HAP-1 (cell line): ENCODE measurements around the gene CFAP251.

ENCODE experiments used
- DNase-seq, 2 experiments: peaks; one replicate each; pipeline ENCODE4 v3.0.0-alpha.2; 2016 to 2020; ENCODE audit warnings: low spot score in 2 of 2
- H3K27me3 ChIP-seq: fragments of 250-450 bp; sonication (Bioruptor Pico); 2 replicates; pipeline ENCODE4 v1.5.1; 2020; ENCODE audit warnings: low read depth, mild to moderate bottlenecking, moderate library complexity
- H3K36me3 ChIP-seq: fragments of 250-450 bp; sonication (Bioruptor Pico); replicated peaks from 2 replicates; pipeline ENCODE4 v1.5.1; 2020; ENCODE audit warnings: mild to moderate bottlenecking
- H3K4me1 ChIP-seq: fragments of 250-450 bp; sonication (Bioruptor Pico); 2 replicates; pipeline ENCODE4 v1.5.1; 2020; ENCODE audit warnings: mild to moderate bottlenecking
- H3K4me3 ChIP-seq: fragments of 250-450 bp; sonication (Bioruptor Pico); 2 replicates; pipeline ENCODE4 v1.5.1; 2020; ENCODE audit warnings: mild to moderate bottlenecking, moderate library complexity
- H3K9me3 ChIP-seq: fragments of 250-450 bp; sonication (Bioruptor Pico); 2 replicates; pipeline ENCODE4 v1.5.1; 2020; ENCODE audit warnings: mild to moderate bottlenecking, moderate library complexity
- in situ Hi-C: fragments of 300-500 bp; cut with MboI; formaldehyde crosslinking; loops from 3 replicates; pipeline ENCODE4 v1.14.3; 2020; ENCODE audit warnings: low sequenced_read_pairs, inconsistent platforms, mixed read lengths

The CFAP251 gene

GRCh38 chr12:122022393-122023338 lies 104.3 kb downstream of the CFAP251 start:
- H3K9me3 ChIP-seq: 0 out of 2 replicates have a peak, but pooled peaks cover 2% of the 10 kb centered on the region
- no peaks in the 10 kb centered on the region for H3K36me3 ChIP-seq
- peak overlapping the region; percentile 46 for H3K4me3 ChIP-seq
- H3K27me3 ChIP-seq: no peaks in the 10 kb centered on the region
- in situ Hi-C loops: no loop called here
- H3K4me1 ChIP-seq: peaks cover 16% of the 10 kb centered on the region
- DNase-seq: peak in 1 of 2 experiments; percentile 51

- Histone ChIP-seq H3K9me3 (no peaks in the 10 kb centered on the region), H3K36me3 (no peaks in the 10 kb centered on the region), H3K4me3 (peak overlapping the region; percentile 46), H3K4me1 (peaks cover 16% of the 10 kb centered on the region), H3K27me3 (no peaks in the 10 kb centered on the region)
- in situ Hi-C loops: no loop called here
- DNase-seq: peak; percentile 34 to 63
Measured at GRCh38 chr12:122023339-122024131, 105.1 kb downstream of the CFAP251 start.

GRCh38 chr12:122024132-122024785 lies 105.9 kb downstream of the CFAP251 start:
- H3K4me3 ChIP-seq: peak overlapping the region; percentile 46
- H3K36me3 ChIP-seq: no peaks in the 10 kb centered on the region
- DNase-seq: peak in 1 of 2 experiments; percentile 18
- in situ Hi-C loops: no loop called here
- H3K27me3 ChIP-seq: no peaks in the 10 kb centered on the region
- no peaks in the 10 kb centered on the region for H3K9me3 ChIP-seq
- H3K4me1 ChIP-seq: peaks cover 16% of the 10 kb centered on the region

- in situ Hi-C loops: no loop called here
- no peaks in the 10 kb centered on the region for H3K27me3 ChIP-seq
- peaks cover 10% of the 10 kb centered on the region for H3K4me1 ChIP-seq
- H3K9me3 ChIP-seq: no peaks in the 10 kb centered on the region
- H3K36me3 ChIP-seq: no peaks in the 10 kb centered on the region
- no peak overlapping the region for H3K4me3 ChIP-seq
- DNase-seq: no peak
Measured at GRCh38 chr12:122026706-122027333, 108.4 kb downstream of the CFAP251 start.

- DNase-seq: no peak
- Histone ChIP-seq H3K27me3 (no peaks in the 10 kb centered on the region), H3K4me1 (peaks cover 7% of the 10 kb centered on the region), H3K9me3 (no peaks in the 10 kb centered on the region), H3K4me3 (no peak overlapping the region), H3K36me3 (peaks cover 3% of the 10 kb centered on the region; the same call in 1 of the 2 replicates)
- in situ Hi-C loops: no loop called here
Measured at GRCh38 chr12:122028165-122028904, 109.9 kb downstream of the CFAP251 start.

GRCh38 chr12:122028905-122029560 lies 110.6 kb downstream of the CFAP251 start:
- no peak for DNase-seq
- no peaks in the 10 kb centered on the region for H3K9me3 ChIP-seq
- in situ Hi-C loops: no loop called here
- no peaks in the 10 kb centered on the region for H3K27me3 ChIP-seq
- no peak overlapping the region for H3K4me3 ChIP-seq
- H3K36me3 ChIP-seq: peaks cover 3% of the 10 kb centered on the region; the same call in 1 of the 2 replicates
- H3K4me1 ChIP-seq: peaks cover under 1% of the 10 kb centered on the region

GRCh38 chr12:122029620-122030423 lies 111.4 kb downstream of the CFAP251 start:
- in situ Hi-C loops: no loop called here
- Histone ChIP-seq H3K4me1 (no peaks in the 10 kb centered on the region), H3K4me3 (no peak overlapping the region), H3K36me3 (peaks cover 3% of the 10 kb centered on the region; the same call in 1 of the 2 replicates), H3K9me3 (no peaks in the 10 kb centered on the region), H3K27me3 (no peaks in the 10 kb centered on the region)
- no peak for DNase-seq

- H3K27me3 ChIP-seq: no peaks in the 10 kb centered on the region
- H3K4me1 ChIP-seq: no peaks in the 10 kb centered on the region
- peaks cover 6% of the 10 kb centered on the region for H3K36me3 ChIP-seq
- H3K9me3 ChIP-seq: no peaks in the 10 kb centered on the region
- no peak for DNase-seq
- in situ Hi-C loops: no loop called here
- no peak overlapping the region for H3K4me3 ChIP-seq
Measured at GRCh38 chr12:122030424-122031035, 112.1 kb downstream of the CFAP251 start.

GRCh38 chr12:122031342-122032216 lies 113.2 kb downstream of the CFAP251 start:
- no peaks in the 10 kb centered on the region for H3K4me1 ChIP-seq
- peaks cover 16% of the 10 kb centered on the region for H3K36me3 ChIP-seq
- no peaks in the 10 kb centered on the region for H3K27me3 ChIP-seq
- no peaks in the 10 kb centered on the region for H3K9me3 ChIP-seq
- in situ Hi-C loops: no loop called here
- H3K4me3 ChIP-seq: no peak overlapping the region
- peak in 1 of 2 experiments; percentile 80 for DNase-seq

GRCh38 chr12:122032580-122032979 lies 114.2 kb downstream of the CFAP251 start:
- in situ Hi-C loops: no loop called here
- H3K4me3 ChIP-seq: no peak overlapping the region

GRCh38 chr12:122035292-122035691 lies 116.9 kb downstream of the CFAP251 start:
- no peaks in the 10 kb centered on the region for H3K27me3 ChIP-seq
- no peak for DNase-seq
- H3K36me3 ChIP-seq: peaks cover 20% of the 10 kb centered on the region
- no peaks in the 10 kb centered on the region for H3K4me1 ChIP-seq
- H3K9me3 ChIP-seq: no peaks in the 10 kb centered on the region
- H3K4me3 ChIP-seq: no peak overlapping the region
- in situ Hi-C loops: no loop called here

More at GRCh38 chr12:122032580-122032979, 114.2 kb downstream of the CFAP251 start:
- Histone ChIP-seq H3K36me3 (peaks cover 16% of the 10 kb centered on the region), H3K27me3 (no peaks in the 10 kb centered on the region), H3K9me3 (no peaks in the 10 kb centered on the region), H3K4me1 (no peaks in the 10 kb centered on the region)
- no peak for DNase-seq
